H54 (cell line): ENCODE results near the gene APOO.
"Not testable (repeated sequence)": the region's sequence is repeated elsewhere in the genome, so short reads cannot be mapped to it uniquely, and the experiment has no call there.

ENCODE experiments used
- DNase-seq: peaks from one replicate; pipeline ENCODE4 v3.0.0; 2011; ENCODE audit warnings: low spot score, mixed read lengths; ENCODE audit not compliant: insufficient read length
- FAIRE-seq: peaks from 3 replicates; lab custom pipeline; 2011; peaks lifted over from hg19 to GRCh38; lab: Jason Lieb, UNC
- POLR2A ChIP-seq: IDR thresholded peaks from 2 replicates; pipeline ENCODE4 v1.6.1; 2011; ENCODE audit warnings: low read depth, mild to moderate bottlenecking, low read length

The APOO gene

DNA sequence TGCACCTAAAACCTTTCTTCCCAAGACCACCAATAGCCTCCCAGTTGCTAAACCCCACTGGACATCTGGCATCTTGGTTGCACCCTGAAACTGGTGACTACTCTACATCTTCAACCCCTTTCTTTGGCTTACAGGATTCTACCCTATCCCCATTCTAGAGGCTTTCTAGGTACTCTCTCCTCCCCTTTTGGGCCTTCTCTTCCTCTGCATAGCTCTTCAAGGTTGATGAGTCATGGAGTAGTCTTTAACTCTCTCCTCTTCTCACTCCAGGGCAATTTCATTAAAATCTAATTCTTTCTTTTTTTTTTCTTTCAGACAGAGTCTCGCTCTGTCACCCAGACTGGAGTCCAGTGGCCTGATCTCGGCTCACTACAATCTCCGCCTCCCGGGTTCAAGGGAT, 16.8 kb downstream of the APOO start:
- TF ChIP-seq POLR2A, result no peak
- FAIRE-seq, result no peak
- DNase-seq, result no peak

- no peak for FAIRE-seq
Observed at GRCh38 chrX:23888887-23889501, 18.7 kb downstream of the APOO start.

DNA sequence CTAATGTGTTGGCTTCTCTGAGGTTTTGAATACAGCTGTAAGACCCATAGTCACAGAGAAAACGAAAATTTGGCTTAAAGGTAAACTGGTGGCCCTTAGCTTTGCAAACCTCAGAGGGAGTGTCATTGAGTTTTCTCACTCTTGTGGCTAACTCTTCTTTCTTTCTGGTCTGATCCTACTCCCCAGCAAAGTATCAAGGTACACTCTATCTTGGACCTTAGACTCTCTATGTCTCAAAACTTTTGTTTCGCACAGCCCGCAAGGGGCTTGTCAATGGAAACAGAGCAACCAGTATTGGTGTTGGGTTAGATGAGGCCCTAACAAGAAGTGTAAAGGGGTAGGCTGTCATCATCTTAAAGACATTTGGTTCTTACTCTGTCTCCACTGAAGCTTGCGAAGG, 19.8 kb downstream of the APOO start:
- TF ChIP-seq POLR2A, result no peak
- no peak for DNase-seq
- no peak for FAIRE-seq

More at GRCh38 chrX:23888887-23889501, 18.7 kb downstream of the APOO start:
- DNase-seq, result no peak
- TF ChIP-seq POLR2A, result no peak

DNA sequence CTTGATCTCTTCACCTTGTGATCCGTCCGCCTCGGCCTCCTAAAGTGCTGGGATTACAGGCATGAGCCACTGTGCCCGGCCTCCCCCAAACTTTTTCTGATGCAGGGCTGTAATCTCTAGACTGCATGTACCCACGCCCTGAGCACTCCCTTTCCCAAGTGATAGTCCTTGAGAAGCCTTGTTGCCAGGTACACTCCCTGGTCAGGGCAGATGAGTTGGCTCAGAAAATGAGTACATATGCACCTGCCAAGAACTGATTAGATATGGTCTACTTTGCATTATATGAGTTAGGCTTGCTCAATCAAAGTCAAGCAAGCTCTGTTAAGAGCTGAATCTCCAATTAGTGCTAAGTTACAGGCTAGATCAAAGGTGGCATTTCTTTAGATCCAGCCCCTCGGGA, 20.3 kb downstream of the APOO start:
- FAIRE-seq (no peak), DNase-seq (no peak)
- TF ChIP-seq POLR2A, result no peak

- TF ChIP-seq POLR2A, result no peak
- DNase-seq, result no peak
- FAIRE-seq, result no peak
Observed at GRCh38 chrX:23885803-23886202, 21.9 kb downstream of the APOO start.

- FAIRE-seq, result no peak
- no peak for DNase-seq
Observed at GRCh38 chrX:23884427-23885024, 23.2 kb downstream of the APOO start.

DNA sequence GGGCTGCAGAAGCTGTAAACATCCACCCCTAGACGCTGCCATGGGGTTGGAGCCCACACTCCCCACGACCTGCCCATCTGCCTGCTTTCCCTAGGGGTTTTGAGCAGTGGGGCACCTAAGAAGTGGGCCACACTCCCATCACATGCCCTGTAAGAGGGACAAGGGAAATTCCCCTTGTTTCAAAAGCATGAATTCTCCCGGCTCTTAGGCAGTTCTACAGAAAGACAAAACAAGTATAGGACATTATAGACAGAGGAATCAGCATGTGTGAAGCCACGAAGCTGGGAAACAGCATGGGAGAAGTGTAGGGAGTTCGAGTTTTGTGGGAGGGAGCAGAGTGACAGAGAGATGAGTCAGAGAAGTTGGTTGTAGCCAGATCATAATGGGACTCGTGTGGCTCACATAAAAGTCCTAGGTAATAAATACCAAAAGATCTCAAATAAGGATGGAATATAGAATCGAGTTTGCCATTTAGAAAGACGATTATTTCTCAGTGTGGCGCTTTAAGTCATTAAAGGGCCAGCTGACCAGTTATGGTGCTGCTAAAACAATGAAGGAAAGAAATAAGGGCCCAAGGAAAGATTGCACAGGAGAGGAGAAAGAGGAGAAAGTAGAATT, 23.9 kb downstream of the APOO start:
- no peak for TF ChIP-seq POLR2A
- DNase-seq, result peak; percentile 26
- no peak for FAIRE-seq

More at GRCh38 chrX:23884427-23885024, 23.2 kb downstream of the APOO start:
- TF ChIP-seq POLR2A, result no peak

GRCh38 chrX:23879380-23880090, 28.2 kb downstream of the APOO start:
- TF ChIP-seq POLR2A, result no peak
- FAIRE-seq (no peak), DNase-seq (no peak)

GRCh38 chrX:23871905-23872546, 35.7 kb downstream of the APOO start:
- DNase-seq (no peak), FAIRE-seq (no peak)

DNA sequence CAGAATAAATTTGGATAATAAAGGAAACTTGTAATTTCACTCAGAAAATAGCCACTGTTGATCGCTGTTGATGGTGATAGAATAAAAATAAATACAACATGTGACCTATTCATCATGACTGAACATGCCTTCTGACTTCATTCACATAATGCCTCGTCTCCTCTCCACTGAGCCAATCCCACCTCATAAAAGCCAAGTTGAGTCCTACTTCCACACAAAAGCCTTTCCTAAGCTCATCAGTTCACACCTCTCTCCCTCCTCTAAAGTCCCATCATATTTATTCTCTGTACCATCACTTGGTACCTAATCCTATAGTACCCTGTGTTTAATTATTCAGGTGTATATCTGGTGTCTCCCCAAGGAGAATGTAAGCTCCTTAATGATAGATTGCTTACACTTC, 37.7 kb downstream of the APOO start:
- DNase-seq, result no peak
- FAIRE-seq, result no peak
- no peak for TF ChIP-seq POLR2A

More at GRCh38 chrX:23871905-23872546, 35.7 kb downstream of the APOO start:
- no peak for TF ChIP-seq POLR2A

DNA sequence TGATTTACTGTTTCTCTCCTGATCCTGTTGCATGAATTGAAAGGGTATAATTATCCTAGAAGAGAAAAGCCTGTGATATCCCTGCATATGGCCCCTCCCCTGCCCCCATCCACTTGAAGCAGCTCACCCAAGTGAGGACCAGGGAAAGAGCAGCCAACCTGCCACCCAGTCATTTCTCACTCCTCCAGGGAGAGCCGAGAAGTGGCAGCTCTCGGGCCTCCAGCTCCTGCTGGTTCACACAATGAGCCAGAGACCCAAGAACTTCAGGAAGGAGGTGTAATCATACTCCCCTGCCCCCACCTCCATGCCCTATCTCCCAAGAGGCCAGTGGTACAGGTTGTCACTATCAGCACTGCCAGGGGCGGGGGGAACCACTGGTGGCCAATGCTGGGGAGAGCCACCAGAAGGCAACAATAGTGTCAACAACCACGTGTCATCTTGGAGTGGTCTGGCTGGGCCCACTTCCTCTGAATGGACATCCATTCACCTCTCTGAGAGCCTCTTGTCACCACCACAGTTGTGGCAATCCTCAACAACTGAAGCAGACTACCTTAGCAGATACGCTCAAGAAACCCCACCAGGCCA, 42.9 kb downstream of the APOO start:
- no peak for FAIRE-seq
- no peak for DNase-seq
- TF ChIP-seq POLR2A, result no peak

DNA sequence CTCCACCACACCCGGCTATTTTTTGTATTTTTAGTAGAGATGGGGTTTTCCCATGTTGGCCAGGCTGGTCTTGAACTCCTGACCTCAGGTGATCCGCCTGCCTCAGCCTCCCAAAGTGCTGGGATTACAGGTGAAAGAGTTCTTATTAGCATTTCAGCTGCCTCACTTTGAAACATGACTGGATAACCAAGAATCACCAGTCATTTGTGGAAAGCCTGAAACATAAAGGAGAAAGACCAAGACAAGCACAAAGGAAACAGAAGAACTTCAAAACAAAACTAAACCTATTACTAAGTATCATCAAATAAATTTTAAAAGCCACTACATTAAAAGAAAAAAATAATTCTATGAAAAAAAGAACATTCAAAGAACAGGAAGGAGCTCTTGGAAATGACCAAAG, 45.8 kb downstream of the APOO start:
- DNase-seq, FAIRE-seq: not testable (repeated sequence)

DNA sequence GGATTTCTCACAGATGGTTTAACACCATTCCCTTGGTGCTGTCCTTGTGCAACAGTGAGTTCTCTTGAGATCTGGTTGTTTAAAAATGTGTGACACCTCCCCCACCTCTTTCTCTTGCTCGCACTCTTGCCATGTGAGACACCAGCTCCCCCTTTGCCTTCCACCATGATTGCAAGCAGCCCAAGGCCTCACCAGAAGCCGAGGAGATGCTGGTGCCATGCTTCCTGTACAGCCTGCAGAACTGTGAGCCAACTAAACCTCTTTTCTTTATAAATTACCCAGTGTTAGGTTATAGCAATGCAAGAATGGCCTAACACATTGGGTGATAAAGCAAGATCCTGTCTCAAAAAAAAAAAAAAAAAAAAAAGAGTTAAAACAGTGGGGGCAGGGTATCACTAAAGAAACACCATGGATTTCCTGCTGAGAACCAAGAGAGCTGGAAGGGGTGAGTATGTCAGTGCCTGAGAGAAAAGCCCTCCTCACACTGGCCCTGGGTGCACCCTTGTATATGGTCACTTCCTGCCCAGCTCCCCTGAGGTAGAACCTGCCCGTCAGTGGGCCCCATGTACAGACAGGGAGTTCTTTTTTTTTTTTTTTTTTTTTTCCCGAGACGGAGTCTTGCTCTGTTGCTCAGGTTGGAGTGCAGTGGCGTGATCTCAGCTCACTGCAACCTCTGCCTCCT, 46.4 kb downstream of the APOO start:
- FAIRE-seq, result no peak
- no peak for DNase-seq
- TF ChIP-seq POLR2A, result no peak

- FAIRE-seq, DNase-seq: not testable (repeated sequence)
Observed at GRCh38 chrX:23859238-23859637, 48.5 kb downstream of the APOO start.
